ENCODE measurements around the gene ALDOA.
"Not testable (repeated sequence)": the region's sequence is repeated elsewhere in the genome, so short reads cannot be mapped to it uniquely, and the experiment has no call there.

ALDOA gene

GRCh38 chr16:30065102-30065942 is at the start of gene ALDOA:
ALDOA (plus strand) TSS chr16:30065760; CDS start chr16:30066898, 1,138 bp downstream.
- peak; percentile 91 for DNase-seq

GRCh38 chr16:30016555-30017276 is 48.8 kb upstream of the ALDOA start:
- DNase-seq = no peak

GRCh38 chr16:30017277-30017656 is 48.3 kb upstream of the ALDOA start:
- no peak for DNase-seq

- DNase-seq = not testable (repeated sequence)
These were observed 47.6 kb upstream of the ALDOA start for GRCh38 chr16:30017937-30018336.

- no peak for DNase-seq
These were observed 46.8 kb upstream of the ALDOA start for GRCh38 chr16:30018731-30019158.

- DNase-seq = no peak
These were observed 42.7 kb upstream of the ALDOA start, which contains the start of gene C16orf92 for GRCh38 chr16:30022887-30023286. C16orf92 (plus strand) TSS chr16:30023198; CDS start chr16:30023341, 143 bp downstream.

GRCh38 chr16:30023586-30023985 is 42.0 kb upstream of the ALDOA start:
- DNase-seq = no peak

- DNase-seq = no peak
These were observed 41.1 kb upstream of the ALDOA start for GRCh38 chr16:30024451-30024850.

- DNase-seq = no peak
These were observed 40.4 kb upstream of the ALDOA start for GRCh38 chr16:30025156-30025555.

GRCh38 chr16:30025574-30025973 is 40.0 kb upstream of the ALDOA start:
- DNase-seq = no peak

GRCh38 chr16:30026449-30026848 is 39.1 kb upstream of the ALDOA start:
- DNase-seq = no peak

GRCh38 chr16:30027588-30028437 is 37.7 kb upstream of the ALDOA start:
- DNase-seq = no peak

GRCh38 chr16:30028438-30029076 is 37.0 kb upstream of the ALDOA start:
- no peak for DNase-seq

- DNase-seq = no peak
These were observed 35.4 kb upstream of the ALDOA start for GRCh38 chr16:30030011-30030685.

GRCh38 chr16:30030841-30031413 is 34.6 kb upstream of the ALDOA start, which contains the start of gene TLCD3B:
TLCD3B (minus strand) TSS chr16:30031271; CDS start chr16:30030527, 744 bp downstream.
- peak; percentile 22 for DNase-seq

GRCh38 chr16:30031477-30031918 is 34.1 kb upstream of the ALDOA start:
- DNase-seq = no peak

GRCh38 chr16:30032083-30032819 is 33.3 kb upstream of the ALDOA start:
- DNase-seq = peak; percentile 81

- DNase-seq = no peak
These were observed 32.3 kb upstream of the ALDOA start for GRCh38 chr16:30033270-30033669.

- DNase-seq = no peak
These were observed 25.3 kb upstream of the ALDOA start for GRCh38 chr16:30040221-30040620.

- DNase-seq = not testable (repeated sequence)
These were observed 24.9 kb upstream of the ALDOA start for GRCh38 chr16:30040690-30041089.

- no peak for DNase-seq
These were observed 23.7 kb upstream of the ALDOA start for GRCh38 chr16:30041841-30042240.
